Hematopoietic multipotent progenitor cell treated with erythropoietin and hydrocortisone succinate and interleukin-3 and kit ligand, for 4 days (in vitro differentiated cells): Measurements from ENCODE around the gene DLX3.
A peak's percentile ranks its signal among the peaks of the same experiment; 100 is the strongest.

Experiments used
- DNase-seq: peaks from one replicate; pipeline ENCODE4 v3.0.0-alpha.2; 2015

DLX3 gene

GRCh38 chr17:50022463-50023130 is 27.6 kb upstream of the DLX3 start:
- DNase-seq, result no peak

- DNase-seq, result no peak
Measured at GRCh38 chr17:50021681-50022370, 26.8 kb upstream of the DLX3 start.

GRCh38 chr17:50020841-50021599 is 26.0 kb upstream of the DLX3 start:
- peak; percentile 63 for DNase-seq

GRCh38 chr17:50018909-50019308 is 23.9 kb upstream of the DLX3 start:
- no peak for DNase-seq

- no peak for DNase-seq
Measured at GRCh38 chr17:50015146-50015545, 20.1 kb upstream of the DLX3 start.

GRCh38 chr17:50014471-50015088 is 19.6 kb upstream of the DLX3 start:
- DNase-seq, result no peak

GRCh38 chr17:50013079-50013478 is 18.1 kb upstream of the DLX3 start:
- no peak for DNase-seq

- DNase-seq, result no peak
Measured at GRCh38 chr17:50009282-50009681, 14.3 kb upstream of the DLX3 start.

- DNase-seq, result no peak
Measured at GRCh38 chr17:50003911-50004310, 8.9 kb upstream of the DLX3 start.

- no peak for DNase-seq
Measured at GRCh38 chr17:49998836-49999511, 4.0 kb upstream of the DLX3 start.

GRCh38 chr17:49997773-49998703 is 3.0 kb upstream of the DLX3 start:
- DNase-seq, result peak; percentile 95

GRCh38 chr17:49997301-49997650 is 2.3 kb upstream of the DLX3 start:
- no peak for DNase-seq

- DNase-seq, result peak; percentile 68
Measured at GRCh38 chr17:49996495-49997300, 1.7 kb upstream of the DLX3 start.

- DNase-seq, result no peak
Measured at GRCh38 chr17:49996121-49996494, 1.1 kb upstream of the DLX3 start.

- DNase-seq, result no peak
Measured at GRCh38 chr17:49994085-49995054, 654 bp downstream of the DLX3 start.

- no peak for DNase-seq
Measured at GRCh38 chr17:49993423-49994060, 1.5 kb downstream of the DLX3 start.

GRCh38 chr17:49992933-49993422 is 2.0 kb downstream of the DLX3 start:
- DNase-seq, result no peak

- DNase-seq, result no peak
Measured at GRCh38 chr17:49992191-49992932, 2.7 kb downstream of the DLX3 start.
